Mesendoderm (in vitro differentiated cells): ENCODE data around the gene SPATA17.

ENCODE experiments used
- DNase-seq: peaks from one replicate; pipeline ENCODE4 v3.0.0; 2013
- H2AK5ac ChIP-seq: 2 replicates; pipeline ENCODE4 v1.6.1; 2013; ENCODE audit warnings: low read length, inconsistent platforms
- H2BK120ac ChIP-seq: 2 replicates; pipeline ENCODE4 v1.6.1; 2013; ENCODE audit warnings: low read depth, mild to moderate bottlenecking, low read length, moderate library complexity, mixed read lengths
- H2BK15ac ChIP-seq: replicated peaks from 2 replicates; pipeline ENCODE4 v1.6.1; 2013; ENCODE audit warnings: low read depth, mild to moderate bottlenecking, moderate library complexity
- H2BK5ac ChIP-seq: 2 replicates; pipeline ENCODE4 v1.6.1; 2013; ENCODE audit warnings: low read length, inconsistent platforms
- H3K18ac ChIP-seq: 2 replicates; pipeline ENCODE4 v1.6.1; 2013; ENCODE audit warnings: mild to moderate bottlenecking, low read length, mixed read lengths
- H3K23ac ChIP-seq: one replicate; pipeline ENCODE4 v1.6.1; 2013; ENCODE audit warnings: low read length
- H3K27ac ChIP-seq: 2 replicates; pipeline ENCODE4 v1.5.1; 2013; ENCODE audit warnings: low read depth, mild to moderate bottlenecking, inconsistent platforms, low read length, moderate library complexity
- H3K27me3 ChIP-seq: 2 replicates; pipeline ENCODE4 v1.6.1; 2013; ENCODE audit warnings: low read length, control low read depth, mild to moderate bottlenecking, inconsistent platforms; ENCODE audit not compliant: insufficient read depth, poor library complexity
- H3K36me3 ChIP-seq: 2 replicates; pipeline ENCODE4 v1.6.1; 2013; ENCODE audit warnings: low read length, inconsistent platforms; ENCODE audit not compliant: control insufficient read depth, insufficient read depth
- H3K4ac ChIP-seq: one replicate; pipeline ENCODE4 v1.6.1; 2013; ENCODE audit warnings: low read depth, mild to moderate bottlenecking, low read length, moderate library complexity
- H3K4me1 ChIP-seq: 2 replicates; pipeline ENCODE4 v1.6.1; 2013; ENCODE audit warnings: low read depth, low read length, inconsistent platforms; ENCODE audit not compliant: control insufficient read depth
- H3K4me2 ChIP-seq: 2 replicates; pipeline ENCODE4 v1.6.1; 2013; ENCODE audit warnings: low read length
- H3K4me3 ChIP-seq: 2 replicates; pipeline ENCODE4 v1.5.1; 2013; ENCODE audit warnings: mild to moderate bottlenecking, low read length
- H3K56ac ChIP-seq: one replicate; pipeline ENCODE4 v1.6.1; 2013; ENCODE audit warnings: low read length
- H3K79me1 ChIP-seq: 2 replicates; pipeline ENCODE4 v1.6.1; 2013; ENCODE audit warnings: low read length, inconsistent platforms
- H3K79me2 ChIP-seq: 2 replicates; pipeline ENCODE4 v1.6.1; 2013; ENCODE audit warnings: mild to moderate bottlenecking, low read length; ENCODE audit not compliant: control insufficient read depth, insufficient read depth
- H3K9ac ChIP-seq: 2 replicates; pipeline ENCODE4 v1.6.1; 2013; ENCODE audit warnings: low read length, inconsistent platforms
- H4K5ac ChIP-seq: one replicate; pipeline ENCODE4 v1.6.1; 2013; ENCODE audit warnings: low read length
- H4K8ac ChIP-seq: one replicate; pipeline ENCODE4 v1.6.1; 2013; ENCODE audit warnings: low read depth, mild to moderate bottlenecking, control low read depth, low read length, moderate library complexity
- WGBS: extraction: QIAGEN DNeasy Blood & Tissue Kit; methylation state at CpG from one replicate; pipeline ENCODE4 v1.1.7; 2013; ENCODE audit warnings: low lambda C conversion rate, missing lambda C conversion rate; ENCODE audit not compliant: insufficient coverage; ENCODE audit errors: extremely low coverage; 5-methylcytosine and 5-hydroxymethylcytosine counted together

Gene SPATA17

DNA sequence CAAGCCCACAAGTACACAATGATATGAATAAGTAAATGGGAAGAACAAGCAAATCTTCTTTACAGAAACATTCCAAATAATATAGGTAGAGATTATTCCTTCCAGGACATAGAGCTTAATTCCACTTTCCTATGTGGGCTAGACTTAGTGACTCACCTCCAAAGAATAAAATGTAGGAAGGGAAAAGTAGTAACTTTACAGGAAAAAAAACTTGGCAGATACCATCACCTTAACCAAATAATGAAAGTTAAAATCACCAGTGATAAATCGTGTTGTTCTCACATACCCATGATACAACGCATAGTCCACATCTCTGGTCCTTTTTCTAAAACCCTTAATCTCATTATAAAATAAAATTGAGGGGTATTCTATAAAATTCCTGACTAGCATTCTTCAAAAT is 260.8 kb downstream of the SPATA17 start:
- Histone ChIP-seq H4K5ac (no peak overlapping the region), H2AK5ac (no peak overlapping the region), H3K4ac (no peak overlapping the region), H3K9ac (no peak overlapping the region), H3K18ac (no peak overlapping the region), H3K23ac (no peak overlapping the region), H3K4me1 (no peaks in the 10 kb centered on the region), H3K4me3 (no peak overlapping the region), H2BK5ac (no peak overlapping the region), H3K27ac (no peak overlapping the region), H3K56ac (no peak overlapping the region), H3K27me3 (no peaks in the 10 kb centered on the region), H3K79me1 (no peaks in the 10 kb centered on the region), H3K4me2 (no peak overlapping the region), H3K36me3 (no peaks in the 10 kb centered on the region), H3K79me2 (no peaks in the 10 kb centered on the region), H2BK15ac (no peak overlapping the region), H4K8ac (no peak overlapping the region), H2BK120ac (no peak overlapping the region)
- DNase-seq, result no peak
- no CpG with 5 or more reads among the region's 2 CpGs for WGBS

DNA sequence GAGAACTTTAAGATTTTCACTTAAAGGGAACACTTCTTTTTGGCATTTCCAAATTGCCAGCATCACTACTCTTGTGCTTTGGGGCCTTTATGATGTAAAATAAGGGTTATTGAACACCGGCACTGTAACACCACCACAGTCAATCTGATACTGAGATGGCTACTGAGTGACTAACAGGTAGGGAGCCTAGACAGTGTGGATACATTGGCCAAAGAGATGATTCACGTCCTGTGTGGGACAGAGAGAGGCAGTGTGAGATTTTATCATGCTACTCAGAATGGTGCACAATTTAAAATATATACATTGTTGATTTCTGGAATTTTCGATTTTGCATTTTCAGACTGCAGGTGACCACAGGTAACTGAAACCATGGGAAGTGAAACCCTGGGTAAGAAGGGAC is 261.6 kb downstream of the SPATA17 start:
- Histone ChIP-seq H3K79me2 (no peaks in the 10 kb centered on the region), H3K9ac (no peak overlapping the region), H3K4ac (no peak overlapping the region), H3K4me2 (no peak overlapping the region), H3K27me3 (no peaks in the 10 kb centered on the region), H3K79me1 (no peaks in the 10 kb centered on the region), H2AK5ac (no peak overlapping the region), H3K56ac (no peak overlapping the region), H2BK15ac (no peak overlapping the region), H3K4me3 (no peak overlapping the region), H3K36me3 (no peaks in the 10 kb centered on the region), H2BK5ac (no peak overlapping the region), H3K23ac (no peak overlapping the region), H4K8ac (no peak overlapping the region), H3K4me1 (no peaks in the 10 kb centered on the region), H3K27ac (no peak overlapping the region), H2BK120ac (no peak overlapping the region), H4K5ac (no peak overlapping the region), H3K18ac (no peak overlapping the region)
- DNase-seq, result no peak
- WGBS, result no CpG with 5 or more reads among the region's 3 CpGs

DNA sequence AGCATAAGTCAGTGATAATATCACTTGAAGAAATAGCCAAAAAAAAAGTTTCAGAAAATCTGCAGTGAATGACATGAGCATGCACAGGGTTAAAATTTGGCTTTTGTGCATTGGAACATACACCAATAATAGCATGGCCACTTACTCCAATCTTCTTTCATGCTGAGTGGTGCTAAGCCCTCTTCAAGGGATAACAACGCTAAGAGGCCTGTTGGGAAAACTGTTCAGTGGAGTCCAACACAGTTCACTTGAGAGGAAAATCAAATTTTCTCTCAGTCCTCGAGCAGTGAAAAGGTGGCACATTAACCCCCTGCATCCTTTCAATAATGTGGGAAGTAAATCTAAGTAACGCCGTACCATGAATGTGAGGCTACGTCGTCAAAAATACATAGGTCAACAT is 264.7 kb downstream of the SPATA17 start:
- DNase-seq, result no peak

DNA sequence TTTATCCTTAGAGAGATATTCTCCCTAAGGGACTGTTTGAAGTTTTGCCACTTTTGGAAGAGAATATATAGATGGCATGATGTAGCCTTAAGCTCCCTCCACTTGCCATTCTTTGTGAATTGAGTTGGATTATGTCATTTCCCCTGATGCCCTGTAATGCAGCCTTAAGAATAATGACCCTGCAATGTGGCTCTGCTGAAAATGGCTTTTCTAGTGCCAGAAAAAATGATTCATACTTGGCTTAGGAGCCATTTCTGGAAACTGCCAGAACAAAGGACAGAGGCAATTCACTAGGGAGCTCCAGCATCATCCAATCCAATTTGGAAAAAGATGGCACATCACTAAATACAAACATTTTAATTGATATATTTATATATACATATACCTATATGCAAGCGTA is 265.3 kb downstream of the SPATA17 start:
- Histone ChIP-seq H3K4me2 (no peak overlapping the region), H4K5ac (no peak overlapping the region), H3K9ac (no peak overlapping the region), H2BK120ac (no peak overlapping the region), H4K8ac (no peak overlapping the region), H3K56ac (no peak overlapping the region), H3K27me3 (no peaks in the 10 kb centered on the region), H3K4me1 (no peaks in the 10 kb centered on the region), H3K79me1 (no peaks in the 10 kb centered on the region), H3K18ac (no peak overlapping the region), H2AK5ac (no peak overlapping the region), H3K23ac (no peak overlapping the region), H3K4ac (no peak overlapping the region), H2BK15ac (no peak overlapping the region), H3K27ac (no peak overlapping the region), H2BK5ac (no peak overlapping the region), H3K36me3 (no peaks in the 10 kb centered on the region), H3K4me3 (no peak overlapping the region), H3K79me2 (no peaks in the 10 kb centered on the region)
- no peak for DNase-seq
- WGBS, result no CpG with 5 or more reads among the region's 1 CpG

More for the DNA sequence above, 264.7 kb downstream of the SPATA17 start:
- Histone ChIP-seq H3K79me2 (no peaks in the 10 kb centered on the region), H4K8ac (no peak overlapping the region), H3K56ac (no peak overlapping the region), H3K4me3 (no peak overlapping the region), H3K9ac (no peak overlapping the region), H2AK5ac (no peak overlapping the region), H2BK120ac (no peak overlapping the region), H3K36me3 (no peaks in the 10 kb centered on the region), H3K27me3 (no peaks in the 10 kb centered on the region), H3K27ac (no peak overlapping the region), H3K4me1 (no peaks in the 10 kb centered on the region), H2BK5ac (no peak overlapping the region), H4K5ac (no peak overlapping the region), H2BK15ac (no peak overlapping the region), H3K18ac (no peak overlapping the region), H3K23ac (no peak overlapping the region), H3K79me1 (no peaks in the 10 kb centered on the region), H3K4me2 (no peak overlapping the region), H3K4ac (no peak overlapping the region)
- no CpG with 5 or more reads among the region's 6 CpGs for WGBS

DNA sequence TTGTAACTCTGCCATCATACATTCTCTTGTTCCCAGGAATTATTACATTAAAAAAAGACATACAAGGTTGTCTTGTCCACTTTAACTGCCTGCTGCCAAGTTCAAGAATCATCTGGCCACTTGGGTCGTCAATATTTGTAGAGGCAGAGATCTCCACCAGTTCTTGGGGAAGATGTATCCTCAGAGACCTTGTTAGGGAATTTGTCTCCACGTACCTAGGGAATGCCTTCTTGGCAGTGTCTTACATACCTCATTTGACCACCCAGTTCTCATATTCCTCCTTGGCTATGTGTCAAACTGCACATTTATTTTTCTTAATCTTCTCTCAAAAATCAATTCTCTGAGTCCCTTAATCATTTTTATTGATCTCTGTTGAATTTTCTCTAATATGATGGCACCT is 266.0 kb downstream of the SPATA17 start:
- Histone ChIP-seq H3K9ac (no peak overlapping the region), H2BK5ac (no peak overlapping the region), H4K5ac (no peak overlapping the region), H3K4me1 (no peaks in the 10 kb centered on the region), H3K4me3 (no peak overlapping the region), H2BK120ac (no peak overlapping the region), H3K18ac (no peak overlapping the region), H3K4me2 (no peak overlapping the region), H2AK5ac (no peak overlapping the region), H3K23ac (no peak overlapping the region), H3K36me3 (no peaks in the 10 kb centered on the region), H4K8ac (no peak overlapping the region), H3K56ac (no peak overlapping the region), H3K27me3 (no peaks in the 10 kb centered on the region), H3K79me2 (no peaks in the 10 kb centered on the region), H3K79me1 (no peaks in the 10 kb centered on the region), H3K27ac (no peak overlapping the region), H2BK15ac (no peak overlapping the region), H3K4ac (no peak overlapping the region)
- WGBS, result no CpG with 5 or more reads among the region's 2 CpGs
- no peak for DNase-seq

DNA sequence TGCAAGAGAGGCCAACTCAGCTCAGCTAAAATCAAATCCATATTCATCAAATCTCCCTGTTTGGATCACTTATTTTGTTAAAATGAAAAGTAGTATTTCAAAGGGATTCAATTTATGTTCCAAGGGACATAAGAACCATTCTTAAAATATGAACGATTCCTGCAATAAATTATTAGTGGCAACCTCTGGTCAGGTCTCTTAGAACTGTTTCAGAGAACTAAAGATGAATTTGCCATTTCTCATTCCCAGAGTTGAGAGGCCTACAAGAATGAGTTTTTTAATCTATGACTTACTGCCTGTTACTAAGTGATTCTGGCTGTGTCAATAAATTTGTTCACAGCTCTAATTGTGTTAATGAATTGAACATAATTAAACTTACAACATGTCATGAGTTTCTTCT is 268.5 kb downstream of the SPATA17 start:
- H3K9ac ChIP-seq, result no peak overlapping the region
- H3K4me3 ChIP-seq, result no peak overlapping the region
- H2BK5ac ChIP-seq, result no peak overlapping the region
- no peak overlapping the region for H3K56ac ChIP-seq
- no peak overlapping the region for H2AK5ac ChIP-seq
- WGBS, result no CpG with 5 or more reads among the region's 1 CpG
- no peaks in the 10 kb centered on the region for H3K79me1 ChIP-seq
- no peak overlapping the region for H3K4ac ChIP-seq
- no peaks in the 10 kb centered on the region for H3K4me1 ChIP-seq
- no peaks in the 10 kb centered on the region for H3K36me3 ChIP-seq
- H2BK15ac ChIP-seq, result no peak overlapping the region
- H2BK120ac ChIP-seq, result no peak overlapping the region
- no peak overlapping the region for H4K5ac ChIP-seq
- H3K18ac ChIP-seq, result no peak overlapping the region
- H3K23ac ChIP-seq, result no peak overlapping the region
- H4K8ac ChIP-seq, result no peak overlapping the region
- H3K27ac ChIP-seq, result no peak overlapping the region
- H3K4me2 ChIP-seq, result no peak overlapping the region
- H3K79me2 ChIP-seq, result no peaks in the 10 kb centered on the region
- H3K27me3 ChIP-seq, result no peaks in the 10 kb centered on the region
- no peak for DNase-seq
